Measurements from ENCODE around the gene PRKAG3.
"Not testable (repeated sequence)": the region's sequence is repeated elsewhere in the genome, so short reads cannot be mapped to it uniquely, and the experiment has no call there.

The PRKAG3 gene

DNA sequence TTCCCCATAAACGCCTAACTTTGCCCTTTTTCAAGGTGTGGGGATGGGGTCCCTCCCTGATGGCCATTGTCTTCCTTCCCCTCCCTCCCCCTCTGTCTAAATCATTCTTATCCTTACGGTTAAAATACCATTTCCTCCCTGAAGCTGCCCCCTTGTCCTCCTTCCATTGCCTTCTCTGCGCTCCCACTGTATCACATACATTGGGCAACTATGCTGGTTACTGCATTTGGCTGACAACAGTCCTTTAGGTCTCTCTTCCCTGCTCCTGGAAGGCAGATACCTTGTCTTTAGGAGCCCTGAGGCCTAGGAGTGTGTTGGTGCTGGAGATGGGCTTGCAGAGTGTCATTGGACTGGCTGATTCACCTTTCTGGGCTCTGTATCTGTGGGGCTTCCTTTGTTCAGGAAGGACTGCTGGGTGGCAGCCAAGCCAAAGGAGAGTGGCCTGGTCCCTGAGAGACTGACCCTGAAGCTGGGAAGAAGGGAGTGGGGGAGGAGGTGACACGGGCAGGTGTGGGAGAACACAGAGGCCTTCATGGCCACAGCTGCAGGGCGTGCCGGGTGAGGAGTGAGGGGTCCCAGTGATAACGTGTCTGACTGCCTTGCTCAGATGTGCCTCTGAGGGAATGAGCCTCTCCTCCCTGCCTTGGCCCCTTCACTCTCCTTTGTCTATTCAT, 30.2 kb upstream of the PRKAG3 start:
- DNase-seq: no peak

GRCh38 chr2:218860950-218861381, 29.4 kb upstream of the PRKAG3 start:
- DNase-seq: peak; percentile 51

- DNase-seq: no peak
Observed at GRCh38 chr2:218859988-218860831, 28.6 kb upstream of the PRKAG3 start.

DNA sequence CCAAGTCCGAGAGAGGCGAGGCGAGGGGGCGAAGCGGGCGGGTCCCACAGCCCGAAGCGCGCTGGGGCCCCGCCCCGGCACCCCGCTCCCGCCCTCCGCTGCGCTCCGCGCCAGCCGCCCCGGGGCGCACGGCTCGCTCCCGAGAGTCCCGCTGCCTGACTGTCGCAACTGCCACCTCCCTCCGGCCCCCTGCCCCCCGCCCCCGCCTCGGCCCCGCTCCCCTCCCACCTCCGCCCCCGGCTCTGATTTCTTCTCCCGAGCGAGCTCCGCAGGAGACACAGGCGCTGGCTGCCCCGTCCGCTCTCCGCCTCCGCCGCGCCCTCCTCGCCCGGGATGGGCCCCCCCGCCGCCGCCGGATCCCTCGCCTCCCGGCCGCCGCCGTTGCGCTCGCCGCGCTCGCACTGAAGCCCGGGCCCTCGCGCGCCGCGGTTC, 28.0 kb upstream of the PRKAG3 start, which contains the start of gene WNT6:
Gene WNT6, plus strand, starts transcription at position 250 of the 432 bp plus-strand sequence. CDS start 233 bp downstream, outside the sequence.
- DNase-seq: no peak

DNA sequence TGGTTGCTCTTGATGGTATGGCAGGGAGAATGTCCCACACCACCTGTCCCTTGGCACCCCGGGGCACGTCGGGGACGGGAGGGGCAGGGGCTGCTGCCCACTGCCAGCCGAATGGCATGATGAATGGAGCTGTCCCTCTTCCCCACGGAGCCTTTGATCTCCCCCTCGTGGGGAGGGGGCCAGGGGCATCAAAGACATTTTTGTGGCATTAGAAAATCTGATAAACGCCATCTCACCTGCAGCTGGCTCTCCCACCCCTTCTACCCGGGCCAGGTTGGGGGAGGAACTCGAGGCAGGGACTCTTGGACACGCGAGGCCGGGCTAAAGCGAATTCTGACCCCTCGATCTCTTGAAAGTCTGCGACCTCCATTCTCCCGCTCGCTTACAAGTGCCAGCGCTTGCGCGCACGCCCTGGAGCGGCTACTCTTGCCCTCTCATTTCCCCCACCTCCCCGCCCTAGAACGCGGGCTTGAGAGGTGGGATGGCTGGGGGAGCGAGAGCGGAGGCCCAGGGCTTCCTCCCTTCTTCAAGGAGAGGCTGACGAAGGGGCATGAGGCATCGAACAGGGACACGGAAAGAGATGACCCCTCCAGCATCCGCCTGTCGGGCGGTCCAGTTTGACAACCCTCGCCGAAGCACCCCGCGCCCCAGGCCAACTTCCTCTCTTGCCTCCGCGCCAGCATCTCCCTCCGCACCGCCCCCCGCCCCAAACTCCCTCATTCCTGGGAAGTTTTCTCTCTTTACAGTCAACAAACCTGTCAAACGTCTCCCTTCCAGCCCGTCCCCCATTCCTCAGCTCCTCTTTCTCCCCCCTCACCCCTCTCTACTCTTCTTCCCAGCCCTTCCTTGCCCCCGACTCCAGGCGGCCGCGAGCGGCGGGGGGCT, 27.3 kb upstream of the PRKAG3 start:
- DNase-seq: no peak

DNA sequence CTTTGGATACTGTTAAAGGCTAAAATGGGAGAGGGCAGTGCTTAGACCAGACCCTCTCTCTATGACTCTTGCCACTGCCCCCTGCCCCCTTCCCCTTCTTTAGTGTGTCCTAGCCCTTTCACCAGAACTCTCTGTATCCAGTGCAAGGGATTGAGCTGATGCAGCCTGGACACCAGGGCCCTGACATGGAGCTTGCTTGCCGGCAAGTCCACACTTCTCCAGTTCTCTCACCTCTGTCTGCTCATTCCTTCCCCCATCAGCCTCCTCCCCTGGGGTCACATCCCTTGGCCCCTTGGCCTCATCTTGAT, 26.5 kb upstream of the PRKAG3 start:
- DNase-seq: no peak

- no peak for DNase-seq
Observed at GRCh38 chr2:218857371-218858137, 26.0 kb upstream of the PRKAG3 start.

- DNase-seq: no peak
Observed at GRCh38 chr2:218856896-218857243, 25.3 kb upstream of the PRKAG3 start.

DNA sequence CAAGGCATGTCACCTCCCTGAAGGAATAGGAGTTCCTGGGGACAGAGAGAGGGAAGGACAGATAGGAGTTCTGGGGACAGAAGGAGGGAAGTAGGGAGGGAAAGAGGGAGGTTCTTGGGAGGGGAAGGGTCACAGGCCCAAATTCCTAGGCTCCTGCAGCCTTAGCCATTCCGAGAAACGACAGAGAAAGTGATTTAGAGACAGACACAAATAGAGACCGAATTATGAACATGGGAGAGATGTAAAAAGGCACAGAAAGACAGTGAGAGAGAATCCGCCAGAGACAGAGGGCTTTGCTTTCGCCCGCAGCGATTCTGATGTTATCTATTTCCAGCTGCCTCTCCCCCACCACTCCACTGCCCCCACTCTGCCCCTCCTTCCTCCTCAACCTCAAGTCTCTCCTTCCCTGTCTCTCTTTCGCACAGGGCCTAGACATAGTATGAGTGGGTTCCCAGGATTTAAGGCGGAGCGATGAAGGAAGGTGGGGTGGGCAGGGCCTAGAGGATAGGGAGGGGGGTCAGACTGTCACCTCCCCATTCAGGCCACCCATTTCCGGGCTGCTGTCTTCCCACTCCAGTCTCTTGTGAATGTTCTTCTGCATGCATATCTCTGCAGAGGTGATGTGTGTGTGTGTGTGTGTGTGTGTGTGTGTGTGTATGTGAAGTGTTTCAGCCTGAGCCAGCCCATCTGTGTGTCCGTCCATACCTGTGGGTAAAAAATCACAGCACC, 24.7 kb upstream of the PRKAG3 start:
- no peak for DNase-seq

- no peak for DNase-seq
Observed at GRCh38 chr2:218855305-218856166, 23.9 kb upstream of the PRKAG3 start.

- no peak for DNase-seq
Observed at GRCh38 chr2:218854860-218855259, 23.3 kb upstream of the PRKAG3 start.

GRCh38 chr2:218853766-218854165, 22.2 kb upstream of the PRKAG3 start:
- no peak for DNase-seq

DNA sequence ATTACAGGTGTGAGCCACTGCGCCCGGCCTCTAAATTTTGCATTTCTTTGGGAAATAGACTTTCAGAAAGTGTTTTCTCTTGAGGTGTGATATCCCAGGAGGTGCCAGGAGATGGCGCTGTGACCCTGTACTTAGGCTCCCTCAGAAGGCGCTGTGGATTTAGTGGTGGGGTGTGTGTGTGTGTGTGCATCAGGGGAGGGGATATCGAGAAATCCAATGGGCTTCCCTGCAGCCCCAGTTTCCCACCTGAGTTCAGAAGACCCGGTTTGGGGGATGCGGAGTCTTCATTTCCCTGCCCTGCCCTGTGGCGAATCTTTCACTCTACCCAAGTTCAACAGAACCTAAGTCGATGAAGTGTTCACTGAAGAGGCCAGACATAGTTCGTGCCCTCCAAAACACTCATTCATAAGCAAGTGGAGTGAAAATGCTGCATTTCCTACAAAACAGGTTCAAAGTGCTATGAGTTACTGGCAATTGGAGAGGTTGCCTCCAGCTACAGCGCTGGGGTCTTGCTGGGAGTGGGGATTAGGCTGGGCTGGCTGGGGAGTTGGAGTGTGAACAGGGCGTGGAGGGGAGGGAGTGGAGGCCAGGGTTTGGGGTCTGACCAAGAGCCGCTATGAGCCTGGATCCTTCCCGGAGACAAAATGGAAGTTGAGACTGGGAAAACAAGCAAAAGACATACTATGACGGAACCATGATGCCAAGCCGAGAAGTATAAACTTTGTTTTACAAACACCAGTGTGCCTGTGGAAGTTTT, 21.5 kb upstream of the PRKAG3 start:
- DNase-seq: peak; percentile 4

DNA sequence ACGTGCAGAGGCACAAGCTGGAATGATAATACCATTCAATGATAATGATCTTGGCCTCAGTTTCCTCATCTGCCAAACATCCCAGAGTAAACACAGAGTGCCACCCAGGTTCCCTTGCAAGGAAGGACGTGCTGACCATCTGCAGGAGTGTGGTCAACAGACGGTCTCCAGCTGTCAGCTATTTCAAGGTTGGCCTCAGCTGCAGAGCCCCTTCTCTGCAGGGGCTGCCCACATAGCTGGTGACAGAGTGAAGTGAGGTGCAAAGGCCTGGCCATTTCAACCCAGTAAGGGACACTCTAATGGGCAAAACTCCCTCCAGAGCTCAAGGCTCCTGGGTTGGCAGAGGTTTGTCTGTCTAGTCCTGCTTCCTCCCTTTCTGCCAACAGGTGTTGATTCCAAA, 19.7 kb upstream of the PRKAG3 start:
- DNase-seq: no peak

DNA sequence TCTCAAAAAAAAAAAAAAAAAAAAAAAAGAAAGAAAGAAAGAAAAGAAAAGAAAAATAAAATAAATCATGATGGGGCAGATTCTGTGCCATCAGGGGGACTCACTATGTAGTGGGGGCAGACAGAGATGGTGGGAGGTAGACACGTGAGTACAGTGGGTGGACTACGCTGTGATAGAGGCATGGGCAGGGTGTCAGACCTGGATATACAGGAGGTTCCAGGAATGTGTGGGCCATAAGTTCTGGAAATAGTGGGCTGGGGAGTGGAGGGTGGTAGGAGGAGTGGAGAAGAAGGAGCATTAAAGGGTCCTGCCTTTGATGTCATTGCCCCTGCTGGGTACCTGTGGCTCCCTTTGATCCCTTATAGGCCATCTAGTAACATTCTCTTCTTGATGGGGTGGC, 19.2 kb upstream of the PRKAG3 start:
- DNase-seq: no peak

- no peak for DNase-seq
Observed at GRCh38 chr2:218849721-218850120, 18.1 kb upstream of the PRKAG3 start.

- not testable (repeated sequence) for DNase-seq
Observed at GRCh38 chr2:218846963-218847362, 15.4 kb upstream of the PRKAG3 start.

GRCh38 chr2:218844334-218844733, 12.7 kb upstream of the PRKAG3 start:
- DNase-seq: not testable (repeated sequence)

GRCh38 chr2:218839888-218840287, 8.3 kb upstream of the PRKAG3 start:
- DNase-seq: no peak

GRCh38 chr2:218839430-218839829, 7.8 kb upstream of the PRKAG3 start:
- no peak for DNase-seq
